ENCODE results near the gene CSH2.
"Not testable (repeated sequence)": the region's sequence is repeated elsewhere in the genome, so short reads cannot be mapped to it uniquely, and the experiment has no call there.

DNA sequence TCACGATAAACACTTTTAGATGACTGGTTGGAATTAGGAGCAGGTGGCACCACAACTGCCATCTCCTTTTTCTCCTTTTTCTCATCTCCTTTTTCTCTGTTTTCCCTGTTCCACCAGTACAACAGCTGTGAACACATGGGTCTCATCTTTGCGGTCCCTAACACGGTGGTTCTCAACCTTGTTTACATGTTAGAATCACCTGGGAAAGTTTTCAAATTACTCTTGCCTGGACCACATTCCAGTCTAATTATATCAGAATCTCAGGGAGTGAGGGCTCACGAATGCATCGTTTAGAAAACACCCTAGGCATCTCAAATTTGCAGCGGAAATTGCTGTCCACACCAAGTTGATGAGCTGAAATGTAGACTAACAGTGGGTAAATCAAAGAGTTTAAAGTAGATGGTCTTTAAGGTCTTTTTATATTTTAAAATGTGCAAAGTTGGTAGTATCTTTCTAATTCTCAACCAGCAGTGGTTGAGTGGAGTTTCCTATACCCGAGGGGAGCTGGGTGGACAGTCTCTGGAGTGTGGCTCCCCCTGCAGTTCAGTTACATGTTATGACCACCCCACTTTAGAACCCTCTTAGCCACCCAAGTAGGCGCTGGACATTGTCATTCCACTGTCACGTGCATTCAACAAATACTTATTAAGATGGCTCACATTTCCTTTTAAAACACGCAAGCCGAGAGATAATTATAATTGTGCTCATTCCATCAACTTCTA, 19.0 kb upstream of the CSH2 start:
- TF ChIP-seq, protein P1, sequence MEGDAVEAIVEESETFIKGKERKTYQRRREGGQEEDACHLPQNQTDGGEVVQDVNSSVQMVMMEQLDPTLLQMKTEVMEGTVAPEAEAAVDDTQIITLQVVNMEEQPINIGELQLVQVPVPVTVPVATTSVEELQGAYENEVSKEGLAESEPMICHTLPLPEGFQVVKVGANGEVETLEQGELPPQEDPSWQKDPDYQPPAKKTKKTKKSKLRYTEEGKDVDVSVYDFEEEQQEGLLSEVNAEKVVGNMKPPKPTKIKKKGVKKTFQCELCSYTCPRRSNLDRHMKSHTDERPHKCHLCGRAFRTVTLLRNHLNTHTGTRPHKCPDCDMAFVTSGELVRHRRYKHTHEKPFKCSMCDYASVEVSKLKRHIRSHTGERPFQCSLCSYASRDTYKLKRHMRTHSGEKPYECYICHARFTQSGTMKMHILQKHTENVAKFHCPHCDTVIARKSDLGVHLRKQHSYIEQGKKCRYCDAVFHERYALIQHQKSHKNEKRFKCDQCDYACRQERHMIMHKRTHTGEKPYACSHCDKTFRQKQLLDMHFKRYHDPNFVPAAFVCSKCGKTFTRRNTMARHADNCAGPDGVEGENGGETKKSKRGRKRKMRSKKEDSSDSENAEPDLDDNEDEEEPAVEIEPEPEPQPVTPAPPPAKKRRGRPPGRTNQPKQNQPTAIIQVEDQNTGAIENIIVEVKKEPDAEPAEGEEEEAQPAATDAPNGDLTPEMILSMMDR (IDR thresholded peaks at IDR 0.05; ENCODE audit: low read depth, low read length), result peak; percentile 39
- TF ChIP-seq, protein P2, sequence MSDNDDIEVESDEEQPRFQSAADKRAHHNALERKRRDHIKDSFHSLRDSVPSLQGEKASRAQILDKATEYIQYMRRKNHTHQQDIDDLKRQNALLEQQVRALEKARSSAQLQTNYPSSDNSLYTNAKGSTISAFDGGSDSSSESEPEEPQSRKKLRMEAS (IDR thresholded peaks at IDR 0.05; ENCODE audit: low read depth, low read length), result not testable (repeated sequence)

Measured in NB4 (cell line).